Stimulated activated CD4-positive, alpha-beta T cell treated with anti-CD3 and anti-CD28 coated beads, Interleukin-4, amount 100 ng/mL, for 48 hours (primary cell): ENCODE data around the gene VTI1A.
"Not testable (repeated sequence)": the region's sequence is repeated elsewhere in the genome, so short reads cannot be mapped to it uniquely, and the experiment has no call there.

Experiments used
- DNase-seq, 2 donors: peaks; one replicate each; pipeline ENCODE4 v3.0.0-alpha.2; 2020; ENCODE audit warnings: low read depth in 2 of 2

The VTI1A gene

GRCh38 chr10:112721080-112721698, 274.2 kb downstream of the VTI1A start:
- DNase-seq: no peak

- DNase-seq: no peak
Measured at GRCh38 chr10:112722758-112723157, 275.7 kb downstream of the VTI1A start.

- no peak for DNase-seq
Measured at GRCh38 chr10:112723876-112724275, 276.9 kb downstream of the VTI1A start.

- DNase-seq: no peak
Measured at GRCh38 chr10:112724404-112724991, 277.5 kb downstream of the VTI1A start.

GRCh38 chr10:112728118-112728883, 281.3 kb downstream of the VTI1A start:
- no peak for DNase-seq

- no peak for DNase-seq
Measured at GRCh38 chr10:112728997-112729396, 282.0 kb downstream of the VTI1A start.

GRCh38 chr10:112731450-112731849, 284.4 kb downstream of the VTI1A start:
- not testable (repeated sequence) for DNase-seq

GRCh38 chr10:112732277-112732921, 285.4 kb downstream of the VTI1A start:
- DNase-seq: no peak

- no peak for DNase-seq
Measured at GRCh38 chr10:112735041-112735695, 288.2 kb downstream of the VTI1A start.

- DNase-seq: no peak
Measured at GRCh38 chr10:112738606-112739591, 291.9 kb downstream of the VTI1A start.

GRCh38 chr10:112739592-112740353, 292.8 kb downstream of the VTI1A start:
- no peak for DNase-seq

- no peak for DNase-seq
Measured at GRCh38 chr10:112741830-112742402, 294.9 kb downstream of the VTI1A start.

- no peak for DNase-seq
Measured at GRCh38 chr10:112744181-112745096, 297.4 kb downstream of the VTI1A start.

GRCh38 chr10:112746329-112746728, 299.3 kb downstream of the VTI1A start:
- DNase-seq: no peak

- DNase-seq: no peak
Measured at GRCh38 chr10:112750427-112751167, 303.6 kb downstream of the VTI1A start.

GRCh38 chr10:112751651-112752050, 304.6 kb downstream of the VTI1A start:
- no peak for DNase-seq

GRCh38 chr10:112752288-112752687, 305.3 kb downstream of the VTI1A start:
- no peak for DNase-seq

GRCh38 chr10:112753961-112754411, 307.0 kb downstream of the VTI1A start:
- DNase-seq: no peak
